ENCODE results near the gene PRKACB.

GRCh38 chr1:84245563-84245962 lies 101.5 kb downstream of the PRKACB start:
- TF ChIP-seq, protein P1, sequence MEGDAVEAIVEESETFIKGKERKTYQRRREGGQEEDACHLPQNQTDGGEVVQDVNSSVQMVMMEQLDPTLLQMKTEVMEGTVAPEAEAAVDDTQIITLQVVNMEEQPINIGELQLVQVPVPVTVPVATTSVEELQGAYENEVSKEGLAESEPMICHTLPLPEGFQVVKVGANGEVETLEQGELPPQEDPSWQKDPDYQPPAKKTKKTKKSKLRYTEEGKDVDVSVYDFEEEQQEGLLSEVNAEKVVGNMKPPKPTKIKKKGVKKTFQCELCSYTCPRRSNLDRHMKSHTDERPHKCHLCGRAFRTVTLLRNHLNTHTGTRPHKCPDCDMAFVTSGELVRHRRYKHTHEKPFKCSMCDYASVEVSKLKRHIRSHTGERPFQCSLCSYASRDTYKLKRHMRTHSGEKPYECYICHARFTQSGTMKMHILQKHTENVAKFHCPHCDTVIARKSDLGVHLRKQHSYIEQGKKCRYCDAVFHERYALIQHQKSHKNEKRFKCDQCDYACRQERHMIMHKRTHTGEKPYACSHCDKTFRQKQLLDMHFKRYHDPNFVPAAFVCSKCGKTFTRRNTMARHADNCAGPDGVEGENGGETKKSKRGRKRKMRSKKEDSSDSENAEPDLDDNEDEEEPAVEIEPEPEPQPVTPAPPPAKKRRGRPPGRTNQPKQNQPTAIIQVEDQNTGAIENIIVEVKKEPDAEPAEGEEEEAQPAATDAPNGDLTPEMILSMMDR (IDR thresholded peaks at IDR 0.05 in 2 of 3, conservative IDR thresholded peaks at IDR 0.05 in 1 of 3; ENCODE audit: borderline replicate concordance in 1 of 3, insufficient read depth in 1 of 3, low read depth in 2 of 3, low read length in 2 of 3) = no peak
- no peak for TF ChIP-seq RAD21 (IDR thresholded peaks at IDR 0.05; ENCODE audit: low read depth)
- no peak for TF ChIP-seq FOSL1 (IDR thresholded peaks at IDR 0.05; ENCODE audit: low read depth)
- no peak for TF ChIP-seq EZH2 (IDR thresholded peaks at IDR 0.05)
- no peak for TF ChIP-seq POLR2AphosphoS5 (IDR thresholded peaks at IDR 0.05; ENCODE audit: low read depth, low read length)
- TF ChIP-seq SRF (IDR thresholded peaks at IDR 0.05; ENCODE audit: low read depth) = no peak
- TF ChIP-seq YY1 (IDR thresholded peaks at IDR 0.05; ENCODE audit: extremely low read depth, insufficient replicate concordance, low read depth, low read length) = no peak
- TF ChIP-seq POLR2A (IDR thresholded peaks at IDR 0.05; ENCODE audit: borderline replicate concordance, extremely low read depth, insufficient read depth, insufficient read length) = no peak
- no peak for TF ChIP-seq ZNF274 (IDR thresholded peaks at IDR 0.05; ENCODE audit: low read depth, low read length)
- TF ChIP-seq CBX3 (IDR thresholded peaks at IDR 0.05; ENCODE audit: low read depth) = no peak
- no peak for TF ChIP-seq TCF7L2 (IDR thresholded peaks at IDR 0.05; ENCODE audit: borderline replicate concordance, extremely low read depth, insufficient read depth, insufficient read length)
- TF ChIP-seq EZH2phosphoT487 (IDR thresholded peaks at IDR 0.05; ENCODE audit: borderline replicate concordance) = no peak

Measured in HCT116 (cell line).